Activated T-cell treated with anti-CD3 and anti-CD28 coated beads, Interleukin-2, amount 50 U/mL, for 24 hours (primary cell): ENCODE results near the gene CEBPG.

Source experiments
- DNase-seq: peaks from one replicate; pipeline ENCODE4 v3.0.0-alpha.2; 2020
- H3K27ac Mint-ChIP-seq: 2 replicates; pipeline ENCODE4 v1.8.0; 2020; ENCODE audit warnings: mild to moderate bottlenecking, mixed read lengths
- H3K27me3 Mint-ChIP-seq: 2 replicates; pipeline ENCODE4 v1.8.0; 2020; ENCODE audit warnings: mixed read lengths
- H3K36me3 Mint-ChIP-seq: 2 replicates; pipeline ENCODE4 v1.8.0; 2020; ENCODE audit warnings: low read depth, mixed read lengths
- H3K4me1 Mint-ChIP-seq: 2 replicates; pipeline ENCODE4 v1.8.0; 2020; ENCODE audit warnings: low read depth, mixed read lengths
- H3K4me3 Mint-ChIP-seq: 2 replicates; pipeline ENCODE4 v1.8.0; 2020; ENCODE audit warnings: mild to moderate bottlenecking, moderate library complexity, mixed read lengths
- H3K9me3 Mint-ChIP-seq: 2 replicates; pipeline ENCODE4 v1.8.0; 2020; ENCODE audit warnings: mixed read lengths

The CEBPG gene

GRCh38 chr19:33344573-33344925 lies 29.0 kb upstream of the CEBPG start:
- H3K9me3 Mint-ChIP-seq = no peaks in the 10 kb centered on the region
- H3K27me3 Mint-ChIP-seq = peaks cover 67% of the 10 kb centered on the region
- H3K27ac Mint-ChIP-seq = no peak overlapping the region
- no peaks in the 10 kb centered on the region for H3K36me3 Mint-ChIP-seq
- H3K4me1 Mint-ChIP-seq = no peaks in the 10 kb centered on the region
- no peak overlapping the region for H3K4me3 Mint-ChIP-seq
- no peak for DNase-seq

GRCh38 chr19:33345163-33345562 lies 28.3 kb upstream of the CEBPG start:
- no peak overlapping the region for H3K27ac Mint-ChIP-seq
- DNase-seq = no peak
- no peaks in the 10 kb centered on the region for H3K36me3 Mint-ChIP-seq
- peaks cover 72% of the 10 kb centered on the region for H3K27me3 Mint-ChIP-seq
- H3K4me1 Mint-ChIP-seq = no peaks in the 10 kb centered on the region
- H3K9me3 Mint-ChIP-seq = no peaks in the 10 kb centered on the region
- no peak overlapping the region for H3K4me3 Mint-ChIP-seq

DNA sequence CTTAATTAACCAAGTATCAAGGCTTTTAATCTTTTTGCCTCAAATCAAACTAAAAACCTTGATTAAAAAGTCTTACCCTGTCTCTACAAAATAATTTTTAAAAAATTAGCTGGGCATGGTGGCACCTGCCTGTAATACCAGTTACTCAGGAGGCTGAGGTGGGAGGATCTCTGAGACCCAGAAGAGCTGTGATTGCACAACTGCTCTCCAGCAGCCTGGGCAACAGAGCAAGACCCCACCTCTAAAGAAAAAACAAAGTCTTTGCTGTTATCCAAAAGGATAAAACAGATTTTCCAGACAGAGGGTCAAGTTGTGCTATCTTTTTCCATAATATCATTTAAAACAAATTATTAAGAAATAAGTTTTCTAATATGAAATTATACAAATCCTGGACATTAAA lies 26.8 kb upstream of the CEBPG start:
- Mint-ChIP-seq H3K9me3 (no peaks in the 10 kb centered on the region), H3K4me1 (no peaks in the 10 kb centered on the region), H3K36me3 (no peaks in the 10 kb centered on the region), H3K4me3 (no peak overlapping the region), H3K27me3 (peaks cover 67% of the 10 kb centered on the region), H3K27ac (no peak overlapping the region)
- DNase-seq = no peak

DNA sequence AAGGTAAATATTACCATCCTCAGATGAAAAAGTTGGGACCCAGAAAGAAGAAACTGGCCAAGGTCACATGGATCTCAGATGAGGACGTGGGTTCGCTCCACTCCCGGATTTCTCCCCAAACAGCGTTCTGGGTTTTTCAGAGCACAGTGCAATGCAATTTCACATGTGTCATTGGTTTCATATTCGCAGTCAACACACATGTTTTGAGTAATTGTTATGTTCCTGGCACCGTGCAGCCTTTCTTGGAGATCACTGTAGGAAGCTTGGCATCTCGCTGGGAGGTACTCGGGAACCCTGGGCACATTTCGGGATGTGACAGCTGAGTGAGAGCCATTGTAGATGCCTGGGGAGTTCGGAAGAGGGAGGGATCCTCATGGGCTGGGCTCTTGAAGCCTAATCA lies 26.2 kb upstream of the CEBPG start:
- Mint-ChIP-seq H3K27ac (no peak overlapping the region), H3K36me3 (no peaks in the 10 kb centered on the region), H3K27me3 (peaks cover 62% of the 10 kb centered on the region), H3K9me3 (no peaks in the 10 kb centered on the region), H3K4me1 (no peaks in the 10 kb centered on the region), H3K4me3 (no peak overlapping the region)
- DNase-seq = no peak

DNA sequence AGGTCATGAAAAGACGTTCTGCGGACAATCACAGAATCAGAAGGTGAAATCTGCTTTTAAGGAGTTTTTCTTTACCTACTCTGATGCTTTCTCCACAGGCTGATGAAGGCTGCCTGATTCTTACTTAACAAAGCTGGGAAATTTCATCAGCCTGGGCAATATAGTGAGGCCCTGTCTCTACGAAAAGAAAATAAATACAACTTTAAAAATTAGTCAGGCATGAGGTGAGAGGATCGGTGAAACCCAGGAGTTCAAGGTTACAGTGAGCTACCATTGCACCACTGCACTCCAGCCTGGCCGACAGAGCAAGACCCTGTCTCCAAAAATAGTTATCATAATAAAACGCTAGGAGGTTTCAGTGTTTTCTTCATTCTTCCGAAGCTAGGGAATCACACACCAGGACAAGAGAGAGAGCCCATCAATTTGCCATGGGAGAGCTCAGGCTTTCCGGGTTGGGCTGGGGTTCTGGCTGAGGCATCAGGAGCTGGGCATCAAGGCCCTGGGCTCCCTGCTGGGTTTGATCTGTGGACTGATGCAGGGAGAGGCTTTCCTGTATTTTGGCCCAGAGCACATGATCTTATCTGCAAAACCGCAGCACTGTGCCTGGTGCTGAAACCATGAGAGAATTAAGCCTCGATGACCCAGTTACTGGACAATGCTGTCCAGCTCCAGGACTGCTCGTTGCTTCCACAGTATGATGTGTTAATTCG lies 25.1 kb upstream of the CEBPG start:
- Mint-ChIP-seq H3K27ac (no peak overlapping the region), H3K27me3 (peaks cover 52% of the 10 kb centered on the region), H3K4me1 (no peaks in the 10 kb centered on the region), H3K9me3 (no peaks in the 10 kb centered on the region), H3K36me3 (no peaks in the 10 kb centered on the region), H3K4me3 (no peak overlapping the region)
- DNase-seq = no peak

DNA sequence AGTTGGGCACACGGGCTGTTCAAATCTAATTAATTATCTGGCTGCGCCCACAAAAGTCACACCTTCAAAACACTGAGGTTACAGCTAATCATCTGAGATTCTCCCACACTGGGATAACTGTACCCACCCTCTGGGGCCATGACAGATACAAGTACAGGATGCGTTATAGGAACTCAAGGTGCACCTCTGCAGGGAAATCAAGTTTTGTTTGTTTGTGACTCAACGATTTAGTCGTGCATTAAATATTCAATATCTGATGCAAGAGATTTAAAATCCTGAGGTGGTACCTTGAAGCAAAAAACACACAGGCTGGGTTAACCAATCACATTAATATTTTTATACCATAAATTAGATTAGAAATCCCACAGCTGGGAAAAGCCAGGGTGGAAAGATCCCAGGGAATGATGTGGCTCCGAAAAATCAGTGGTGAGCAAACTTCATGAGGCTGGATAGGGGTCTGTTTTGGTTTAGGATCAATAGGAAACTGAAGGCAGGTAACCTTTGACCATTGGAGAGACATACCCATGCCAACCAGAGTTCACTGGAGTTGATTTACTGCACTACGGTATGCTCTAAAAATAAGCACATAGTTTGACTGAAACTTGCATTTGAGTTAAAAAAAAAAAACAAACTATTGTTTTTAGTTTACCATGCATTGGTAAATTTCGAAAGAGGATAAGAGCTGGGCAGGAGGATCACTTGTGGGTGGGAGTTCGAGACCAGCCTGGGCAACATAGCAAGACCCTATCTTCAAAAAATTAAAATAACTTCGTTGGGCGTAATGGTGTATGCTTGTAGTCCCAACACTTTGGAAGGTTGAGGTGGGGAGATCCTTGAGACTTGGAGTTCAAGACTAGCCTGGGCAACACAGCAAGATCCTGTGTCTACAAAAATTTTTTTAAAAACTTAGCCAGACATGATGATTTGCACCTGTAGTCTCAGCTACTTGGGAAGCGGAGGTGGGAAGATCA lies 23.9 kb upstream of the CEBPG start:
- H3K4me1 Mint-ChIP-seq = no peaks in the 10 kb centered on the region
- H3K27ac Mint-ChIP-seq = no peak overlapping the region
- H3K36me3 Mint-ChIP-seq = no peaks in the 10 kb centered on the region
- no peak overlapping the region for H3K4me3 Mint-ChIP-seq
- H3K27me3 Mint-ChIP-seq = peaks cover 46% of the 10 kb centered on the region
- DNase-seq = no peak
- H3K9me3 Mint-ChIP-seq = no peaks in the 10 kb centered on the region

DNA sequence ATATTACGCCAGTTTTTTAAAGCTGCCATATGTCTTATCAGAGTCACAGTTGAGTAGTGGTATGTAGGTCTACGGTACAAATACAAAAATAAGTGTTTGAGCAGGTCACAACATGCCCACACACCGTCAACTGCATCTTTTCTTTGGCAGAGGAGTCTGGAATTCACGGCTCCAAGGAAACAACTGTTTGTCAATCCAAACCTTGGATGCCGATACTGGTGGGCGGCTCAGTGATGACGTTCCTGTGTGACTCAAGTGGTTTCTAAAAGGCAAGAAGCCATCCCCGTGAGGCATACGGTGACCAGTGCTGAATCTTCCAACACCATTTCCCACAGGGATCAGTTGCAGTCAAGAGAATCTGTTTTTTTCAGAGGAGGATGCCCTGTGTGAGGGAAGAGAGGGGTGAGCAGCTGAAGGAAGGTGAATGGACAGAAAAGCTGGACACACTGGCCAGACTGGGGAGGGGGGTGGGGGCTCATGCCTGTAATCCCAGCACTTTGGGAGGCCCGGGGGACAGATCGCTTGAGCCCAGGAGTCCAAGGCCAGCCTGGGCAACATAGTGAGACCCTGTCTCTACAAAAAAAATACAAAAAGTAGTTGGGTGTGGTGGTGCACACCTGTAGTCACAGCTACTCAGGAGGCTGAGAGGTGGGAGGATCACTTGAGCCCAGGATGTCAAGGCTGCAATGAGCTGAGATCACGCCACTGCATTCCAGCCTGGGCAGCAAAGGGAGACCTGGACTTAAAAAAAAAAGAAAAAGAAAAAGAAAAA lies 22.8 kb upstream of the CEBPG start:
- H3K9me3 Mint-ChIP-seq = peaks cover 5% of the 10 kb centered on the region
- no peak overlapping the region for H3K4me3 Mint-ChIP-seq
- no peaks in the 10 kb centered on the region for H3K4me1 Mint-ChIP-seq
- no peak for DNase-seq
- H3K27ac Mint-ChIP-seq = no peak overlapping the region
- no peaks in the 10 kb centered on the region for H3K36me3 Mint-ChIP-seq
- H3K27me3 Mint-ChIP-seq = peaks cover 36% of the 10 kb centered on the region

DNA sequence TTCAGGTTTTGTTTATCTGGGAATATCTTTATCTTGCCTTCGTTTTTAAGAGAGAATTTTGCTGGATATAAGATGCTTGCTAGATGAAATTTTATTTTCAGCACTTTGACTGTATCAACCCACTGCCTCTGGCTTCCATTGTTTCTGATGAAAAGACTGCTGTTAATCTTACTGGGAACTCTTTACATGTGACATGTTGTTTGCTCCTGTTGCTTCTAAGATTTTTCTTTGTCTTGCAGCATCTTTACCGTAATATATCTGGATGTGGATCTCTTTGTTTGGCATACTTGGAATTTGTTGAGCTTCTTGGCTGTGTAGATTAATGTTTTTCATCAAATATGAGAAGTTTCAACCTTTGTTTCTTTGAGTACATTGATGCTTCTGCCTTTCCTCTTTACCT lies 18.0 kb upstream of the CEBPG start:
- no peaks in the 10 kb centered on the region for H3K4me1 Mint-ChIP-seq
- no peak overlapping the region for H3K27ac Mint-ChIP-seq
- DNase-seq = no peak
- peaks cover 8% of the 10 kb centered on the region for H3K27me3 Mint-ChIP-seq
- no peaks in the 10 kb centered on the region for H3K36me3 Mint-ChIP-seq
- no peak overlapping the region for H3K4me3 Mint-ChIP-seq
- peaks cover 7% of the 10 kb centered on the region for H3K9me3 Mint-ChIP-seq

DNA sequence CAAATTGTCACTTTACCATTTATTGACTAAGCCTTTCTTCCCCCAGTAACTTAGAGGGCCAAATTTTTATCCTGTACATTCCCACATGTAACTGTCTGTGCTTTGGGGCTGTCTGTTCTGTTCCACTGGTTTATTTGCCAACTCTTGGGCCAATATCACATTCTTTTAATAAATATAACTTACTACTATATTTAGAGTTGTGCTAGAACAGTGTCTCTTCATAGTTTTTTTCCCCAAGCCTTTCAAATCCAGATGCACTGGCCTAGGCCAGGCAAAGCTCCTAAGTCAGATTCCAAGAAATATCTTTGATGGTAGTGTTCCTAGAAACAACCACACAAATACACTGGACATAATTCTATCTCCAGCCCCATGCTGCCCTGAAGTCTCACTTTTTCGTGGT lies 16.0 kb upstream of the CEBPG start:
- Mint-ChIP-seq H3K4me1 (no peaks in the 10 kb centered on the region), H3K4me3 (no peak overlapping the region), H3K27me3 (peaks cover 10% of the 10 kb centered on the region), H3K27ac (no peak overlapping the region), H3K9me3 (peaks cover 7% of the 10 kb centered on the region), H3K36me3 (no peaks in the 10 kb centered on the region)
- DNase-seq = no peak

GRCh38 chr19:33358408-33358807 lies 15.1 kb upstream of the CEBPG start:
- no peaks in the 10 kb centered on the region for H3K4me1 Mint-ChIP-seq
- H3K9me3 Mint-ChIP-seq = peaks cover 7% of the 10 kb centered on the region
- H3K27ac Mint-ChIP-seq = no peak overlapping the region
- H3K36me3 Mint-ChIP-seq = no peaks in the 10 kb centered on the region
- H3K4me3 Mint-ChIP-seq = no peak overlapping the region
- no peak for DNase-seq
- peaks cover 11% of the 10 kb centered on the region for H3K27me3 Mint-ChIP-seq

- no peaks in the 10 kb centered on the region for H3K4me1 Mint-ChIP-seq
- peaks cover 7% of the 10 kb centered on the region for H3K9me3 Mint-ChIP-seq
These were observed 13.9 kb upstream of the CEBPG start for GRCh38 chr19:33359581-33359980.

GRCh38 chr19:33362508-33363228 lies 10.8 kb upstream of the CEBPG start:
- Mint-ChIP-seq H3K27ac (no peak overlapping the region), H3K4me3 (no peak overlapping the region), H3K9me3 (no peaks in the 10 kb centered on the region), H3K36me3 (no peaks in the 10 kb centered on the region), H3K27me3 (peaks cover 19% of the 10 kb centered on the region), H3K4me1 (no peaks in the 10 kb centered on the region)
- DNase-seq = no peak

More at GRCh38 chr19:33359581-33359980, 13.9 kb upstream of the CEBPG start:
- no peak for DNase-seq
- Mint-ChIP-seq H3K27ac (no peak overlapping the region), H3K27me3 (peaks cover 9% of the 10 kb centered on the region), H3K4me3 (no peak overlapping the region), H3K36me3 (no peaks in the 10 kb centered on the region)

GRCh38 chr19:33363476-33363875 lies 10.0 kb upstream of the CEBPG start:
- Mint-ChIP-seq H3K4me3 (no peak overlapping the region), H3K4me1 (no peaks in the 10 kb centered on the region), H3K36me3 (no peaks in the 10 kb centered on the region), H3K9me3 (no peaks in the 10 kb centered on the region), H3K27ac (no peak overlapping the region), H3K27me3 (peaks cover 21% of the 10 kb centered on the region)
- no peak for DNase-seq

DNA sequence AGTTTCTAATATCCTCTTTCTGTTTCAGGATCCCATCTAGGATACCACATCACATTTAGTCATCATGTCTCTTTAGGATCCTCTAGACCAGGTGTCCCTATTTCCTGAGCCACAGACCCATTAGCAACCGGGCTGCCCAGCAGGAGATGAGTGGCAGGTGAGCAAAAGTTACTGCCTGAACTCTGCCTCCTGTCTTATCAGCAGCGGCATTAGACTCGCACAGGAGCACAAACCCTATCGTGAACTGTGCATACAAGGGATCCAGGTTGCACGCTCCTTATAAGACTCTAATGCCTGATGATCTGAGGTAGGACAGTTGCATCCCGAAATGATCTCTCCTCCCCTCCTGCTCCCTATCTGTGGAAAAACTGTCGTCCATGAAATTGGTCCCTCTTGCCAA lies 7.8 kb upstream of the CEBPG start:
- no peaks in the 10 kb centered on the region for H3K9me3 Mint-ChIP-seq
- no peaks in the 10 kb centered on the region for H3K36me3 Mint-ChIP-seq
- no peak for DNase-seq
- H3K4me3 Mint-ChIP-seq = no peak overlapping the region
- peaks cover 18% of the 10 kb centered on the region for H3K27me3 Mint-ChIP-seq
- H3K4me1 Mint-ChIP-seq = no peaks in the 10 kb centered on the region
- no peak overlapping the region for H3K27ac Mint-ChIP-seq
